ENCODE measurements around the gene NCAN. TPM values are rescaled to one million over a fixed set of nuclear protein-coding genes. Genes with fewer than 3 reads are reported as not detected.

The NCAN gene
- total RNA-seq, 3 donors from 2014 or later, result not detected

GRCh38 chr19:19179548-19180441 lies 32.0 kb upstream of the NCAN start:
- H3K27me3 ChIP-seq, result no peaks in the 10 kb centered on the region
- no peak overlapping the region for H3K27ac ChIP-seq
- TF ChIP-seq POLR2A (IDR thresholded peaks at IDR 0.05) (no peak), CTCF (IDR thresholded peaks at IDR 0.05) (no peak), POLR2AphosphoS5 (IDR thresholded peaks at IDR 0.05) (no peak)
- intact Hi-C loops (cut with DNase I; ENCODE audit: low total_unique reads), result no loop called here
- H3K4me3 ChIP-seq, result no peak overlapping the region
- H3K36me3 ChIP-seq, result peaks cover 4% of the 10 kb centered on the region
- DNase-seq (ENCODE audit: low spot score in 2 of 2), result no peak
- H3K9me3 ChIP-seq, result no peaks in the 10 kb centered on the region
- no peaks in the 10 kb centered on the region for H3K4me1 ChIP-seq

- H3K36me3 ChIP-seq, result peaks cover 4% of the 10 kb centered on the region
- no peak overlapping the region for H3K27ac ChIP-seq
- no peak overlapping the region for H3K4me3 ChIP-seq
- intact Hi-C loops (cut with DNase I; ENCODE audit: low total_unique reads), result no loop called here
- H3K4me1 ChIP-seq, result no peaks in the 10 kb centered on the region
- no peaks in the 10 kb centered on the region for H3K9me3 ChIP-seq
- H3K27me3 ChIP-seq, result no peaks in the 10 kb centered on the region
- TF ChIP-seq POLR2AphosphoS5 (IDR thresholded peaks at IDR 0.05), result no peak
- TF ChIP-seq POLR2A (IDR thresholded peaks at IDR 0.05), result no peak
- no peak for DNase-seq (ENCODE audit: low spot score in 2 of 2)
Measured at GRCh38 chr19:19181488-19181998, 30.2 kb upstream of the NCAN start.

GRCh38 chr19:19185853-19186740 lies 25.7 kb upstream of the NCAN start:
- intact Hi-C loops (cut with DNase I; ENCODE audit: low total_unique reads), result no loop called here
- TF ChIP-seq POLR2A (IDR thresholded peaks at IDR 0.05) (no peak), POLR2AphosphoS5 (IDR thresholded peaks at IDR 0.05) (no peak), CTCF (IDR thresholded peaks at IDR 0.05) (peak in 1 of 3 donors; percentile 19)
- Histone ChIP-seq H3K4me3 (no peak overlapping the region), H3K27ac (no peak overlapping the region), H3K4me1 (peaks cover 7 to 8% of the 10 kb centered on the region in 2 donors), H3K36me3 (peaks cover 4% of the 10 kb centered on the region), H3K27me3 (no peaks in the 10 kb centered on the region), H3K9me3 (no peaks in the 10 kb centered on the region)
- DNase-seq (ENCODE audit: low spot score in 2 of 2), result no peak

GRCh38 chr19:19186742-19187141 lies 25.0 kb upstream of the NCAN start:
- intact Hi-C loops (cut with DNase I; ENCODE audit: low total_unique reads), result no loop called here
- H3K9me3 ChIP-seq, result no peaks in the 10 kb centered on the region
- DNase-seq (ENCODE audit: low spot score in 2 of 2), result no peak
- peaks cover 7 to 9% of the 10 kb centered on the region in 2 donors for H3K4me1 ChIP-seq
- no peak overlapping the region for H3K27ac ChIP-seq
- H3K36me3 ChIP-seq, result no peaks in the 10 kb centered on the region
- no peak overlapping the region for H3K4me3 ChIP-seq
- TF ChIP-seq POLR2A (IDR thresholded peaks at IDR 0.05) (no peak), POLR2AphosphoS5 (IDR thresholded peaks at IDR 0.05) (no peak), CTCF (IDR thresholded peaks at IDR 0.05) (no peak)
- no peaks in the 10 kb centered on the region for H3K27me3 ChIP-seq

GRCh38 chr19:19191768-19192077 lies 20.0 kb upstream of the NCAN start:
- Histone ChIP-seq H3K27ac (peak overlapping the region; percentile 99), H3K27me3 (no peaks in the 10 kb centered on the region), H3K9me3 (no peaks in the 10 kb centered on the region), H3K4me1 (peaks cover 7 to 9% of the 10 kb centered on the region in 2 donors), H3K4me3 (peak overlapping the region; percentile 84 to 99 (median 94)), H3K36me3 (no peaks in the 10 kb centered on the region)
- no peak for DNase-seq (ENCODE audit: low spot score in 2 of 2)
- TF ChIP-seq POLR2AphosphoS5 (IDR thresholded peaks at IDR 0.05), result no peak
- TF ChIP-seq POLR2A (IDR thresholded peaks at IDR 0.05), result no peak
- TF ChIP-seq CTCF (IDR thresholded peaks at IDR 0.05), result no peak
- intact Hi-C loops (cut with DNase I; ENCODE audit: low total_unique reads), result no loop called here
